Endothelial cell of umbilical vein (primary cell): ENCODE results near the gene SLC2A8. TPM values are rescaled to one million over a fixed set of nuclear protein-coding genes. Genes with fewer than 3 reads are reported as not detected.

Experiments used
- BruUV-seq: library from RNA; stranded (reverse); fragments of 400-500 nt; replicated peaks from 2 replicates; lab custom pipeline; 2021; lab: Mats Ljungman, UMichigan
- CTCF ChIA-PET: fragments of 300-600, 350-600 bp; sonication (Branson Sonifier 250); formaldehyde crosslinking; loops from one replicate; lab custom pipeline; 2021; ENCODE audit warnings: antibody characterized with exemption, inconsistent platforms; lab: Charles Lee
- POLR2A ChIA-PET: fragments of 300-600, 350-600 bp; sonication (Branson Sonifier 250); formaldehyde crosslinking; loops from one replicate; lab custom pipeline; 2021; ENCODE audit warnings: antibody characterized with exemption, inconsistent platforms; lab: Charles Lee
- DNase-seq: peaks from one replicate; pipeline ENCODE4 v3.0.0-alpha.2; 2011; ENCODE audit warnings: low read depth, low spot score
- FAIRE-seq: peaks from 2 replicates; lab custom pipeline; 2011; peaks lifted over from hg19 to GRCh38; lab: Jason Lieb, UNC
- H2AFZ ChIP-seq: 2 replicates; pipeline ENCODE4 v1.6.0; 2012; ENCODE audit warnings: low read depth, low read length, control low read depth, inconsistent platforms
- H3K27ac ChIP-seq: 2 replicates; pipeline ENCODE4 v1.5.1; 2011; ENCODE audit warnings: low read depth, mild to moderate bottlenecking, control low read depth, low read length, moderate library complexity; ENCODE audit not compliant: insufficient read depth
- H3K27me3 ChIP-seq, 2 experiments: 2 replicates each; pipeline versions ENCODE4 v1.6.0 to v1.6.1; 2011; ENCODE audit warnings: low read length in 2 of 2, mixed read lengths in 1 of 2; ENCODE audit not compliant: control insufficient read depth in 2 of 2, insufficient read depth in 2 of 2
- H3K36me3 ChIP-seq, 2 experiments: 2 replicates in 1 of 2; 3 replicates in 1 of 2; pipeline ENCODE4 v1.5.1; 2011; ENCODE audit warnings: low read length in 2 of 2, mild to moderate bottlenecking in 1 of 2, moderate library complexity in 1 of 2; ENCODE audit not compliant: control insufficient read depth in 2 of 2, insufficient read depth in 2 of 2; ENCODE audit errors: extremely low read depth in 1 of 2
- H3K4me1 ChIP-seq: 3 replicates; pipeline ENCODE4 v1.5.1; 2011; ENCODE audit warnings: mild to moderate bottlenecking, low read length; ENCODE audit not compliant: control insufficient read depth, insufficient read depth; ENCODE audit errors: extremely low read depth
- H3K4me2 ChIP-seq: 2 replicates; pipeline ENCODE4 v1.6.1; 2011; ENCODE audit warnings: low read length, control low read depth, mixed read lengths; ENCODE audit not compliant: insufficient read depth
- H3K4me3 ChIP-seq, 3 experiments: fragments of 200-600 bp in 1 of 3; sonication (generic), shearing (Covaris generic) in 1 of 3; replicated peaks in 1 of 3; 2 replicates each; pipeline ENCODE4 v1.5.1; 2011 to 2016; ENCODE audit warnings: control low read depth in 3 of 3, low read length in 3 of 3, mild to moderate bottlenecking in 2 of 3, inconsistent platforms in 1 of 3, low read depth in 1 of 3, moderate library complexity in 1 of 3; ENCODE audit not compliant: insufficient read depth in 1 of 3
- H3K79me2 ChIP-seq: 2 replicates; pipeline ENCODE4 v1.6.0; 2012; ENCODE audit warnings: low read length, inconsistent platforms; ENCODE audit not compliant: control insufficient read depth, insufficient read depth
- H3K9ac ChIP-seq: replicated peaks from 2 replicates; pipeline ENCODE3; 2011; ENCODE audit warnings: low read length, control low read depth; ENCODE audit not compliant: insufficient read depth; ENCODE audit errors: extremely low read depth
- H3K9me1 ChIP-seq: replicated peaks from 3 replicates; pipeline ENCODE4 v1.6.0; 2011; ENCODE audit warnings: mild to moderate bottlenecking, low read length; ENCODE audit not compliant: control insufficient read depth, insufficient read depth; ENCODE audit errors: extremely low read depth
- H3K9me3 ChIP-seq: replicated peaks from 2 replicates; pipeline ENCODE4 v1.5.1; 2012; ENCODE audit warnings: low read length, inconsistent platforms; ENCODE audit not compliant: control insufficient read depth, insufficient read depth
- H4K20me1 ChIP-seq: replicated peaks from 2 replicates; pipeline ENCODE3; 2011; ENCODE audit warnings: mild to moderate bottlenecking, low read length; ENCODE audit not compliant: control insufficient read depth, insufficient read depth; ENCODE audit errors: extremely low read depth
- CTCF ChIP-seq, 2 donors: IDR thresholded peaks; 1 replicate in 1 of 2; 2 replicates in 1 of 2; pipeline ENCODE4 v1.5.1; 2011; ENCODE audit warnings: low read length in 2 of 2, mild to moderate bottlenecking in 2 of 2, moderate library complexity in 2 of 2, control low read depth in 1 of 2, inconsistent platforms in 1 of 2, low read depth in 1 of 2; ENCODE audit not compliant: insufficient read depth in 1 of 2; ENCODE audit errors: extremely low read depth in 1 of 2
- EZH2 ChIP-seq: IDR thresholded peaks from 2 replicates; pipeline ENCODE4 v1.6.1; 2012; ENCODE audit warnings: borderline replicate concordance, low read depth, mild to moderate bottlenecking, moderate library complexity, low read length, inconsistent platforms; ENCODE audit not compliant: severe bottlenecking
- FOS ChIP-seq: IDR thresholded peaks from 2 replicates; pipeline ENCODE4 v1.6.1; 2011; ENCODE audit warnings: mild to moderate bottlenecking, low read length, moderate library complexity, borderline replicate concordance; ENCODE audit not compliant: insufficient read depth
- GATA2 ChIP-seq: IDR thresholded peaks from 2 replicates; pipeline ENCODE4 v1.7.0; 2011; ENCODE audit warnings: low read depth, mild to moderate bottlenecking, moderate library complexity, mixed read lengths, low read length; ENCODE audit not compliant: insufficient read length, insufficient read depth
- JUN ChIP-seq: IDR thresholded peaks from 2 replicates; pipeline ENCODE4 v1.6.1; 2011; ENCODE audit warnings: borderline replicate concordance, low read depth; ENCODE audit not compliant: insufficient read length, insufficient read depth
- MAX ChIP-seq: IDR thresholded peaks from 2 replicates; pipeline ENCODE4 v1.6.1; 2011; ENCODE audit not compliant: insufficient read depth, insufficient read length
- MYC ChIP-seq: IDR thresholded peaks from one replicate; pipeline ENCODE4 v1.6.1; 2011; ENCODE audit warnings: mild to moderate bottlenecking, low read depth, low read length
- POLR2A ChIP-seq: IDR thresholded peaks from 2 replicates; pipeline ENCODE4 v1.6.1; 2012; ENCODE audit warnings: low read depth, mild to moderate bottlenecking, control low read depth, low read length
- POLR2AphosphoS5 ChIP-seq: IDR thresholded peaks from 2 replicates; pipeline ENCODE4 v1.6.1; 2012; ENCODE audit warnings: low read depth, mild to moderate bottlenecking, control low read depth, low read length, moderate library complexity; ENCODE audit not compliant: insufficient read depth
- dilution Hi-C: fragments of 300-500 bp; cut with MboI; formaldehyde crosslinking; loops from one replicate; pipeline ENCODE4 v1.15.0; 2019; ENCODE audit warnings: low sequenced_read_pairs; ENCODE audit not compliant: extremely low pct_ligation_motif_present
- intact Hi-C: fragments of 100-400 bp; cut with micrococcal nuclease; formaldehyde crosslinking; loops from one replicate; pipeline ENCODE4 v1.10.0; 2022
- polyA plus RNA-seq, 4 experiments: library from polyadenylated mRNA; depleted of rRNA in 3 of 4; stranded (reverse) in 3 of 4; unstranded in 1 of 4; fragments of >200 nt; gene quantifications; 2 replicates each; pipeline versions ENCODE4 v1.2.1 to v1.2.3, GENCODE V29; 2011 to 2012; ENCODE audit warnings: missing spikeins in 1 of 4
- total RNA-seq: library from RNA; stranded (reverse); gene quantifications from 2 replicates; pipeline ENCODE4 v1.2.3, GENCODE V29; 2021

SLC2A8 gene
- total and polyA plus RNA-seq, 2 donors (not counting 3 experiments of a cell fraction or from before 2014, with no cell fraction given) = 19.3 to 26.1 TPM

GRCh38 chr9:127399736-127400269 is 2.8 kb downstream of the SLC2A8 start:
- H3K4me2 ChIP-seq = no peak overlapping the region
- ChIA-PET POLR2A (no interaction called here), CTCF (interaction anchor here (1.1 to 3.5 kb wide), 5 partner anchors 18 to 185 kb away, joined by 3 to 17 read pairs (median 4); partner anchors contain the start of gene ZNF79)
- no peak overlapping the region for H2AFZ ChIP-seq
- peaks cover 9% of the 10 kb centered on the region for H3K4me1 ChIP-seq
- no peak for FAIRE-seq
- H4K20me1 ChIP-seq = no peaks in the 10 kb centered on the region
- intact Hi-C loops = no loop called here
- dilution Hi-C loops = no loop called here
- H3K9ac ChIP-seq = no peak overlapping the region
- TF ChIP-seq FOS = no peak
- TF ChIP-seq GATA2 = no peak
- no peak for TF ChIP-seq JUN
- TF ChIP-seq POLR2A = no peak
- TF ChIP-seq POLR2AphosphoS5 = no peak
- TF ChIP-seq EZH2 = no peak
- TF ChIP-seq CTCF (IDR thresholded peaks at IDR 0.05; ENCODE audit: extremely low read depth in 1 of 2, insufficient read depth in 1 of 2, low read depth in 1 of 2, low read length in 2 of 2) = no peak
- TF ChIP-seq MAX = no peak
- no peak for TF ChIP-seq MYC
- no peaks in the 10 kb centered on the region for H3K79me2 ChIP-seq
- H3K27ac ChIP-seq = no peak overlapping the region
- no peak for DNase-seq
- no peaks in the 10 kb centered on the region for H3K9me3 ChIP-seq
- no TSS peak for BruUV-seq
- no peaks in the 10 kb centered on the region for H3K9me1 ChIP-seq
- peaks cover 2 to 3% of the 10 kb centered on the region in 2 experiments for H3K36me3 ChIP-seq
- peaks cover 2 to 4% of the 10 kb centered on the region in 2 experiments for H3K27me3 ChIP-seq
- no peak overlapping the region for H3K4me3 ChIP-seq
